SK-N-SH (cell line): ENCODE data around the gene TXNDC12. TPM values are rescaled to one million over a fixed set of nuclear protein-coding genes. Genes with fewer than 3 reads are reported as not detected.

Source experiments
- CTCF ChIA-PET: fragments of 300-600, 350-600 bp; formaldehyde crosslinking; extraction: SDS; loops from one replicate; lab custom pipeline; 2021; lab: Yijun Ruan, JAX
- POLR2A ChIA-PET: fragments of 350-600 bp; sonication (Branson Sonifier 250); formaldehyde crosslinking; extraction: SDS; loops from one replicate; lab custom pipeline; 2020; ENCODE audit warnings: antibody characterized with exemption, inconsistent platforms; lab: Yijun Ruan, JAX
- DNase-seq: peaks from one replicate; pipeline ENCODE4 v3.0.0; 2012
- H2AFZ ChIP-seq: fragments of 200-600 bp; sonication (generic); 2 replicates; pipeline ENCODE4 v1.8.1; 2016; ENCODE audit warnings: antibody characterized with exemption, mild to moderate bottlenecking, low read depth
- H3F3A ChIP-seq: fragments of 200-600 bp; sonication (generic); replicated peaks from 2 replicates; pipeline ENCODE3; 2016; ENCODE audit warnings: antibody characterized with exemption, mild to moderate bottlenecking; ENCODE audit not compliant: insufficient read depth
- H3K27ac ChIP-seq, 2 experiments: fragments of 200-500 bp in 1 of 2; fragments of 200-600 bp in 1 of 2; sonication (Bioruptor generic) in 1 of 2; sonication (generic), shearing (Covaris generic) in 1 of 2; 2 replicates each; pipeline versions ENCODE4 v1.5.1 to v1.6.1; 2014 to 2016; ENCODE audit warnings: low read depth in 2 of 2, inconsistent platforms in 1 of 2, low read length in 1 of 2, mild to moderate bottlenecking in 1 of 2, mixed read lengths in 1 of 2
- H3K27me3 ChIP-seq: fragments of 200-600 bp; sonication (generic), shearing (Covaris generic); 2 replicates; pipeline ENCODE4 v1.6.1; 2016; ENCODE audit warnings: mixed run types; ENCODE audit not compliant: insufficient read depth
- H3K36me3 ChIP-seq, 2 experiments: fragments of 200-500 bp in 1 of 2; fragments of 200-600 bp in 1 of 2; sonication (Bioruptor generic) in 1 of 2; sonication (generic) in 1 of 2; replicated peaks in 1 of 2; 2 replicates each; pipeline versions ENCODE3 to v1.5.1; 2014 to 2016; ENCODE audit warnings: low read length in 1 of 2, mild to moderate bottlenecking in 1 of 2; ENCODE audit not compliant: insufficient read depth in 2 of 2, control insufficient read depth in 1 of 2
- H3K4me1 ChIP-seq, 2 experiments: fragments of 200-500 bp in 1 of 2; fragments of 200-600 bp in 1 of 2; sonication (Bioruptor generic) in 1 of 2; sonication (generic), shearing (Covaris generic) in 1 of 2; 2 replicates each; pipeline versions ENCODE4 v1.5.1 to v1.6.1; 2014 to 2016; ENCODE audit warnings: low read depth in 1 of 2, low read length in 1 of 2, mixed run types in 1 of 2; ENCODE audit not compliant: insufficient read depth in 2 of 2, control insufficient read depth in 1 of 2
- H3K4me2 ChIP-seq: fragments of 200-600 bp; sonication (generic), shearing (Covaris generic); 2 replicates; pipeline ENCODE4 v1.6.1; 2017; ENCODE audit warnings: mixed run types
- H3K4me3 ChIP-seq, 2 experiments: fragments of 200-500 bp in 1 of 2; fragments of 200-600 bp in 1 of 2; sonication (Bioruptor generic) in 1 of 2; sonication (generic), shearing (Covaris generic) in 1 of 2; 2 replicates each; pipeline versions ENCODE4 v1.5.1 to v1.8.1; 2014 to 2016; ENCODE audit warnings: low read depth in 2 of 2, inconsistent platforms in 1 of 2, low read length in 1 of 2, mild to moderate bottlenecking in 1 of 2, mixed read lengths in 1 of 2, moderate library complexity in 1 of 2
- H3K79me2 ChIP-seq: fragments of 200-600 bp; sonication (generic); 2 replicates; pipeline ENCODE4 v1.8.1; 2017; ENCODE audit warnings: mild to moderate bottlenecking; ENCODE audit not compliant: insufficient read depth
- H3K9ac ChIP-seq: fragments of 200-600 bp; sonication (generic); 2 replicates; pipeline ENCODE4 v1.6.1; 2017; ENCODE audit warnings: mixed run types
- H3K9me2 ChIP-seq: fragments of 200-600 bp; sonication (generic); 2 replicates; pipeline ENCODE4 v1.6.1; 2017; ENCODE audit warnings: mixed run types
- H3K9me3 ChIP-seq: fragments of 200-600 bp; sonication (generic); 2 replicates; pipeline ENCODE4 v1.6.1; 2017; ENCODE audit warnings: mixed run types, mild to moderate bottlenecking, moderate library complexity
- H4K20me1 ChIP-seq: fragments of 200-600 bp; sonication (generic); 2 replicates; pipeline ENCODE4 v1.6.1; 2017; ENCODE audit warnings: mild to moderate bottlenecking, mixed run types; ENCODE audit not compliant: insufficient read depth
- ELF1 ChIP-seq: IDR thresholded peaks from 2 replicates; pipeline ENCODE4 v1.4.0; 2012
- FOSL2 ChIP-seq: IDR thresholded peaks from 2 replicates; pipeline ENCODE4 v1.4.0; 2012; ENCODE audit warnings: low read depth, mild to moderate bottlenecking, moderate library complexity, borderline replicate concordance
- FOXM1 ChIP-seq: IDR thresholded peaks from 2 replicates; pipeline ENCODE4 v1.4.0; 2012; ENCODE audit warnings: low read depth, mild to moderate bottlenecking
- GABPA ChIP-seq: IDR thresholded peaks from 2 replicates; pipeline ENCODE4 v1.4.0; 2012; ENCODE audit warnings: low read depth, mild to moderate bottlenecking
- IRF3 ChIP-seq: fragments of 150-350 bp; IDR thresholded peaks from 2 replicates; pipeline ENCODE4 v1.6.1; 2016; ENCODE audit warnings: mild to moderate bottlenecking, low read depth, low read length
- JUND ChIP-seq: IDR thresholded peaks from 2 replicates; pipeline ENCODE4 v1.4.0; 2012
- MAX ChIP-seq: IDR thresholded peaks from 2 replicates; pipeline ENCODE4 v1.4.0; 2012; ENCODE audit warnings: low read depth
- MEF2A ChIP-seq: IDR thresholded peaks from 2 replicates; pipeline ENCODE4 v1.4.0; 2012; ENCODE audit warnings: low read depth, borderline replicate concordance
- MXI1 ChIP-seq: IDR thresholded peaks from 2 replicates; pipeline ENCODE4 v1.6.1; 2012; ENCODE audit warnings: mild to moderate bottlenecking, low read depth, low read length, improper control_type of control experiment
- NFIC ChIP-seq: IDR thresholded peaks from 2 replicates; pipeline ENCODE4 v1.4.0; 2012; ENCODE audit warnings: borderline replicate concordance
- NRF1 ChIP-seq: IDR thresholded peaks from 2 replicates; pipeline ENCODE4 v1.6.1; 2012; ENCODE audit warnings: low read depth, mild to moderate bottlenecking, low read length
- PBX3 ChIP-seq: IDR thresholded peaks from 2 replicates; pipeline ENCODE4; 2012
- RAD21 ChIP-seq: IDR thresholded peaks from 2 replicates; pipeline ENCODE4 v1.6.1; 2012; ENCODE audit warnings: mild to moderate bottlenecking, low read length
- REST ChIP-seq: IDR thresholded peaks from 2 replicates; pipeline ENCODE4 v1.6.1; 2012; ENCODE audit warnings: mild to moderate bottlenecking, low read depth, low read length, moderate library complexity
- SMC3 ChIP-seq: IDR thresholded peaks from 2 replicates; pipeline ENCODE4 v1.6.1; 2012; ENCODE audit warnings: low read depth, low read length, improper control_type of control experiment
- ZBTB33 ChIP-seq: IDR thresholded peaks from 2 replicates; pipeline ENCODE4 v1.4.0; 2012; ENCODE audit warnings: low read depth, borderline replicate concordance
- WGBS: methylation state at CpG from one replicate; pipeline ENCODE4 v1.1.6; 2017; ENCODE audit warnings: low lambda C conversion rate; 5-methylcytosine and 5-hydroxymethylcytosine counted together
- polyA plus RNA-seq, 3 experiments: library from polyadenylated mRNA; depleted of rRNA; stranded (reverse); fragments of >200 nt; gene quantifications; 2 replicates each; pipeline ENCODE4 v1.2.3, GENCODE V29; 2012

TXNDC12 gene
- polyA plus RNA-seq, 1 of the 3 experiments (the other 2 are of a cell fraction), result 37.2 TPM

GRCh38 chr1:52026278-52026677, 28.7 kb downstream of the TXNDC12 start:
- Histone ChIP-seq H3K9me2 (no peaks in the 10 kb centered on the region), H3K4me2 (no peak overlapping the region), H3K4me1 (peaks cover 0 to 2% of the 10 kb centered on the region in 2 experiments; a peak in 2 of 4 replicates), H3K9me3 (no peaks in the 10 kb centered on the region), H3F3A (peaks cover 4% of the 10 kb centered on the region), H3K79me2 (peaks cover 20% of the 10 kb centered on the region), H3K4me3 (no peak overlapping the region), H3K27me3 (no peaks in the 10 kb centered on the region), H3K27ac (no peak overlapping the region), H2AFZ (no peak overlapping the region), H4K20me1 (peaks cover under 1% of the 10 kb centered on the region; the same call in 1 of the 2 replicates), H3K36me3 (peaks cover 34 to 44% of the 10 kb centered on the region in 2 experiments), H3K9ac (no peak overlapping the region)
- DNase-seq, result no peak
- ChIA-PET POLR2A (no interaction called here), CTCF (interaction anchor here (1.2 kb wide), 1 partner anchor 24 kb away, joined by 3 read pairs; no protein-coding TSS in a partner anchor)
- no peak for TF ChIP-seq ZBTB33
- TF ChIP-seq RAD21, result no peak
- TF ChIP-seq JUND, result no peak
- TF ChIP-seq IRF3, result no peak
- no peak for TF ChIP-seq MAX
- no peak for TF ChIP-seq GABPA
- TF ChIP-seq MXI1, result no peak
- TF ChIP-seq SMC3, result no peak
- TF ChIP-seq NRF1, result no peak
- no peak for TF ChIP-seq FOXM1
- TF ChIP-seq REST, result no peak
- no peak for TF ChIP-seq MEF2A
- no peak for TF ChIP-seq PBX3
- no peak for TF ChIP-seq FOSL2
- TF ChIP-seq ELF1, result no peak
- no peak for TF ChIP-seq NFIC
- 96% methylated on average over 2 of the region's 2 CpGs for WGBS
